IPS-11a (cell line): ENCODE data around the gene TRAF1.

Experiments used
- H3K4me3 ChIP-seq: one replicate; pipeline ENCODE4 v1.5.1; 2013; ENCODE audit warnings: low read depth, low read length, control low read depth

Gene TRAF1

DNA sequence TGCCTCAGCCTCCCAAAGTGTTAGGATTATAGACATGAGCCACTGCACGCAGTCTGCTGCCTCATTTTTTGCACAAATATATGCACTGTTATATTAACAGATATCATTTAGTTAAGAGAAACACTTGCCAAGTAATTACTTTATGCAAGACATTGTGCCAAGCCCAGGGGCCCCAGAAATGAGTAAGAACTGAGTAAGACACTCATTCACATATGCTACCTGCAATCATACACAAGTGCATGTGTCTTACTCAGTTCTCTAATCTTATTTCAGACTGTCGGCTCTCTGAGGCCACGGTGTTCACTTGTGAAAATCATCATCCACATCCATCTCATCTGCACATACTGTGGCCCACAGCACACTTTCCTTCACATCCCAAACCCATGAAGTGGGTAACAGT is 16.0 kb downstream of the TRAF1 start:
- no peak overlapping the region for H3K4me3 ChIP-seq

DNA sequence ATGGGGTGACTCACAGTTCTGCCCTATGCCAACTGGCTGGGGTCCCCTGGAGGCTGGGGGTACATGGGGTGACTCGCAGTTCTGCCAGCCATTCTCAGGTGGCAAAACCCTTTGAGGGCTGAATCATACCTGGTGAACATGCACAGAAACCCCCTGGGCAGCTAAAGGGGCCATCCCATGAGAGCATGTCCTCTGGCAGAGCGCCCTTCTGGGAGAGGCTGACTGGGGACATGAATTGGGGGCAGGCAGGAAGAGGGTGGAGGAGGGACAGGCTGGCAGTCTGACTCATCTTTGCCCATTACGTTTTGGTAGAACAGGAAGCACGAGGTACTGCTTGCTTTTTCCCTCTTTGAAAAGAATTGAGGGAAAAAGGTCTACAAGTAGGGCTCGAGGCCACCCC is 16.7 kb downstream of the TRAF1 start:
- H3K4me3 ChIP-seq: no peak overlapping the region

DNA sequence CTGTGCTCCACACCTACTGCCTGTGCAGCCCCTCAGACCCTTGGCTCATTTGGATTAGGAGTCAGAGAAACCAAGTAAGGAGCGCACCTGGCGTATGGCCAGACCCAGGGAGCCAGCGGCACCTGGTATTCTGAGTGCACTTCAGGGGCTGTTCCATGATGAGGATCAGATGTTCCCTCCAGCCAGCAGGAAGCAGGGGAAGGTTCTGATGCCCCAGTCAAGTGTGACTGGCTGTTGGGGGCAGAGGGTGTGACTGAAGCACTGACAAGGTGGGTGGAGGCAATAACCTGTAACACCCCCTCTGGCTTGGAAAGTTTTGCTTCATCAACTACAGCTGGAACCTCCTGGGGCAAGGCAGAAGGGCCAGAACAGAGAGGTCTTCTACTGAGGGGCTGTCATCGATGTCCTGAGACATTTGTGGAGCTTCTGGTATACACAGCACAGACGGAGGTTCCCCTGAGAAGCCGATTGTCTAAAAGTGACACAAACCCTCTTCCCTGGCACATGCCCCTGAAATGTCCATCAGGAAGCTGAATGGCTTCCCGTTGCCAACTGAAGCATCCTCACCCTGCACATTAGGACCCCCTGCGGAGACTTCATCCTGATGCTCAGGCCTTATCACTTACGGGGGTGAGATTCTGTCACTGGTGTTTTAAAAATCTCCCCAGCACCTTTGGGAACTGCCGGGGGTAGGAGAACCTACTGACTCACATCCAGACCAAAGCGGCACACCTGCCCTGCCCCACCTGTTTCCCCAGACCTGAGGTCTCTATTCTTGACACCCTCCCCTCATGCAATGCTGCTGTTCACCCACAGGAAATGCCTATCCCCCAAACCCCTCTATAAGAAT is 21.1 kb downstream of the TRAF1 start:
- no peak overlapping the region for H3K4me3 ChIP-seq

DNA sequence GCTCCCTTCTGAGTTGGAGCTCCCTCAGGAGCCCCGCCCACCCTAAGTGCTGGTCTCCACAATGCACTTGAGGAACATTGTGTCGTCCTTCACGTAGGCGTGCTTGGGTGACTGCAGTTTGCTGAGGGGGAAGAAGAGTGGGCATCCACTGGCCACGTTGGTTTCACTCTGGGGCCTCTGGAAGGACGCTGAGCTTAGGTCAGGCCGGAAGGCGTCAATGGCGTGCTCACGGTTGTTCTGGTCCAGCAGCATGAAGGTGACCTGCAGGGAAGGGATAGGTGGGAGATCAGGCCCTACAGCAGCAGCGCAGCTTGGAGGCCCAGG is 21.7 kb downstream of the TRAF1 start:
- no peak overlapping the region for H3K4me3 ChIP-seq

DNA sequence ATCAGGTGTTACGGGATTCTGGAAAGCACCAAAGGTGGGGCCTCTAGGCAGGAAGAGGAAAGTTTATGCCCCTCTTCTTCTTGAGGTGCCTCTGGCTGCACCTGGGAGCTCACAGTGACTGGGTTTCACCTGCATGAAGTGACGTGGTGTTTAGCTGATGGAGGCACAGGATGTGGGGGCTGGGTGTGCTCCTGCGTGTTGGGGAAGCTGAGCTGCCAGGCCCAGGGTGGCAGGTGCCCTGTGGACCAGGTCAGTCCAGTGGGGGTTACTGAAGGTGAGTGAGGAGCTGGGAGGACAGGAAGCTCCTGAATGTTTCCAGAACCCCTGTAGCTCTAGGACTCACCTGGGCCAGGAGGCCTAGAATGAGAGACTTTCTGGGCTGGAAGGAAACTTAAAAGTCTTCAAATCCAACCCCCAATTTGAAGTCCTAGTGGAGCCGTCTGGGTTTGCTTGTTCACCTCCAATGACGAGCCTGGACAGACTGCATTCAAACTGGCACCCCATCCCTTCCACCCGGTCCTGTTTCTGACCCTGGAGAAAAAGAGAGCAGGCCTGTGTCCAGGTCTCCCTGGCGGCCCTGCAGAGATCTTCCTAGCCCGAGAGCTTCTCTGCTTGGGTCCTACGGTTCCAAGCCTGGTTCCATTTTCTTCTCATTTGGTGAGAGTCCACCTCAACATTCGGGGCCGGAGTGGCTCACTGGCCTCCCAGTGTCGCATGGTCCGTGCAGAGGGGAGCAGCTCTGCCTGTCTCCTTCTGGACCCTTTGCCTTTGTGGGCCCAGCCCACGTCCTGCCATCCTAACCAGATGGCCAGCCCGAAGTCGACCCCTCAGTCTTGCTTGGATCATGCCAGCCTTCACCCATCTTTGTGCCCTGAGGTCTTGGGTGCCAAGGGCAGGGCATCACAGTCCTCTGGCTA is 22.3 kb downstream of the TRAF1 start:
- no peak overlapping the region for H3K4me3 ChIP-seq

DNA sequence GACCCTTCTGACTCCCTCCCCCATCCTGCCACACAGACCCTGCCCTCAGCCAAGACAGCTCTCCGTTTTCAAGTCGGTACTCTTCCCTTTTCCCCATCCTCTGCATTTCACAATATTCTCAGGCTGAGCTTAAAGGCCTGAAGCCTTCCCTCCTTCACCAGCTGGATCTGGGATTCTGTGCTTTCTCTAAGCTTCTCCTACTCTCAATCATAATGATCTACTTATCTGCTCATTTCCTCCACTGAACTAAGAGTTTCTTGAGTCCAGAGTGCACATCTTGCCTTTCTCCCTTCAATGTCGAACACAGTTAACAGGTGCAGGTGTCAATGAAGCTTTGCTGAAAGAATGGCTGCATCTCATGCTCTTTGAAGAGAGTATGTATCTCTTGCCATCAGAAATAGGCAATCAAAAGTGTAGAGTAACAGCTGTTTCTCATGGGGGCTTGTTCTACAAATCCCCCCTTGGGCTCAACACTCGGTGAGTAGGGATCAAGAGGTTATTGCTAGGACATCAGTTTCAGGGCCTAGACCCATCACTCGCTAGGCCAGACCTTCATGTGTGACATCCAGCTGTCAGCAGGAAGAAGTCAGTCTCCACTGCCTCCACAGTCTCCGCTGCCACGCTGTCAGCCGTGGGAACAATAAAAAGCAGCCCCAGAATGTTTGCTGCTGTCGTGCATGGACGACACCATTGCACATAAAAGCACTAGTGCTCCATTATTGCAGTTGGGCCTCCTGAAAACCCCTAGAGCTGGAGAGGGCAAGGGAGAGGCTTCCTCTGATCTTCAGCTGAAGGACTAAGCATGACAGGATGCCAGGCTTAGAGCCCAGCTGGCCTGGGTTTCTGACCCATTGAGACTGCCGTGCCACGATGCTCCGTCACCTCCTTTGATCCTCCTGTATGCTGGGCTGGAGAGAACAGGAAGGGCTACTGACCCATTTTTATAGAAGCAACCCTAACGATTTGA is 23.7 kb downstream of the TRAF1 start:
- H3K4me3 ChIP-seq: no peak overlapping the region

DNA sequence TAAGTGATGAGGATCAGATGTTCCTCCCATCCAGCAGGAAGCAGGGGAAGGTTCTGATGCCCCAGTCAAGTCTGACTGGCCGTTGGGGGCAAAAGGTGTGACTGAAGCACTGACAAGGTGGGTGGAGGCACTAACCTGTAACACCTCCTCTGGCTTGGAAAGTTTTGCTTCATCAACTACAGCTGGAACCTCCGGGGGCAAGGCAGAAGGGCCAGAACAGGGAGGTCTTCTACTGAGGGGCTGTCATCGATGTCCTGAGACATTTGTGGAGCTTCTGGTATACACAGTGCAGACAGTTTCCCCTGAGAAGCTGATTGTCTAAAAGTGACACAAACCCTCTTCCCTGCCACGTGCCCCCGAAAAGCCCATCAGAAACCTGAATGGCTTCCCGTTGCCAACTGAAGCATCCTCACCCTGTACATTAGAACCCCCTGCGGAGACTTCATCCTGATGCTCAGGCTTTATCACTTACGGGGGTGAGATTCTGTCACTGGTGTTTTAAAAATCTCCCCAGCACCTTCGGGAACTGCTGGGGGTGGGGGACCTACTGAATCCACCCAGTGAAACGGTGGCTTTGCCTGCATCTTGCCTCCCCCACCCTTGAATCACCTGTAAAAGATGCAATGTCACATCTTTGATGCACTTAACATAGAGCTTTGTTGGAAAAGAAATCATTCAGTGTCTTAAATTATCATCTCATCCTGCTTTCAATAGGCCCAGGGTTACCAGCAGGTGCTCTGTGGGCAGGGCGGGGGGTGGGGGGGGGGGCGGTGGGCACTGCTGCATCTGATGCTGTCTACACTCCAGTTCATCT is 24.6 kb downstream of the TRAF1 start:
- H3K4me3 ChIP-seq: no peak overlapping the region

DNA sequence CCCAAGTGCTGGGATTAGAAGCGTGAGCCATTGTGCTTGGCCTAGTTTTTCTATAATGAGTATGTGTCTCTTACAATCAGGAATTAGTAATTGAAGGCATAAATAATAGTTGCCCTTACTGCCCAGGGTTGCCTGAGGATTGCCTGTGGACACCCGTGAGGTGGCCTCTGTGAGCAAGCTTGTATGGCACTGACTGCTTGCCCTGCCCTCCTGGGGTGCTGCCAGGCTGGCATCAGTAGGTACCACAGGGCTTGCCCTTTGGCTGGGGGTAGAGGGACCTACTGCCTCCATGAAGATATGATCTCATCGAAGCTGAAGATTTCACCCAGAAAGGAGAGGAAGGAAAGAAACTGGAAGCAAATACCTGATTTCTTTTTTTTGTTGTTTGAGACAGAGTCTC is 25.8 kb downstream of the TRAF1 start:
- H3K4me3 ChIP-seq: no peak overlapping the region

DNA sequence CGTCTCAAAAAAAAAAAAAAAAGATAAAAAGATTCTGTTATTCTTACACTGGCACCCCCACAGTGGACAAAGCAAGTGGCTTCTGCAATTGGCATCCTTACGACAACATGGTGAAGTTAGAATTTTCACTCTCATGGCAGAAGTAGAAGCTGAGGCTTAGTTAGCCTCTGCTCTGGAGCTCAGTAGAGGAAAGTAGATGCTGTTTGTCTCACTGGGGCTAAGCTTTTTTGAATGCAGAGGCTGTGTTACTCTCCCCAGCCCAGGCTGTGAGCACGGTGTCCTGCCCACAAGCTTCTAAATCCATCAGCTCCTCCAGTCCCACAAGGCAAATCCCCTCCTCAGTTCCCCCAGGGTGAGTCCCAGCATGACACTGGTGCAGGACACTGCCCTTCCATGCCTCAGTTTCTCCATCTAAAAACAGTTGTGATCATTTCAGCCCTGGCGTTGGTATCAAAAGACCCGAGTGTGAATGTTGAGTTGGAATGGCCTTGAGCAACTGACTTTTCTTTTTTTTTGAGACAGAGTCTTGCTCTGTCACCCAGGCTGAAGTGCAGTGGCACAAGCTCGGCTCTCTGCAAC is 27.0 kb downstream of the TRAF1 start:
- no peak overlapping the region for H3K4me3 ChIP-seq

DNA sequence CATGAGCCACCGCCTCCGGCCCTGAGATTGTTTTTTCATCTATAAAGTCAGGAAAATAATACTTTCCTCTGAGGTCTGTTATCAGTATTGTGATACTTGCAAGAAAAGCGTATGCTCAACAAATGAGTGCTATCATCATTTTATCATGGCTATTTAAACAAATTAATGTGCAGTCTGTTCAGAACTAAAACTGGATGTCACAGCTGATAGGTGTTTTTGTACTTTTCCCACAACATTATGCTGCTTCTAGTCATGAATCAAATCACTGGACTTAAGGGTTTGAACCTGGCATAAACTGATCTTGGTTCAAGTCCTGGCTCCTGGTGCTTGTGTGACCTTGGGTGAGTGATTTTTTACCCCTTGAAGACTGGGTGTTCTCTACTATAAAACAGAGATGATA is 28.2 kb downstream of the TRAF1 start:
- no peak overlapping the region for H3K4me3 ChIP-seq

DNA sequence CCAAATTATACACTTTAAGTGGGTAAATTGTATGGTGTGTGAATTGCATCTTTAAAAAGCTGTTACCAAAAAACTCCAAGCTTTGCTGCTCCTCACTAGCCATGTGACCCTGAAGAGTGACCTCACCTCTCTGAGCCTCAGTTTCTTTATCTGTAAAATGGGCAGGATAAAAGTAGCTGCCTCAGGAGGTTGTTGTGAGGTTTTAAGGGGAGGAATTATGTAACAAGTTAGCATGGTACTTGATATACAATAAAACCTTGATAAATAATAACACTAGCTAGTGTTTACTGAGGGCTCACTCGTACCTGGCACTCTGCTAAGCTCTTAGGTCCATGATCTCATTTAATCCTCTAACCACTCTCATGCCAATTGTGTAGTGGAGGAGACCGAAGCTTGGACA is 30.6 kb downstream of the TRAF1 start:
- no peak overlapping the region for H3K4me3 ChIP-seq

DNA sequence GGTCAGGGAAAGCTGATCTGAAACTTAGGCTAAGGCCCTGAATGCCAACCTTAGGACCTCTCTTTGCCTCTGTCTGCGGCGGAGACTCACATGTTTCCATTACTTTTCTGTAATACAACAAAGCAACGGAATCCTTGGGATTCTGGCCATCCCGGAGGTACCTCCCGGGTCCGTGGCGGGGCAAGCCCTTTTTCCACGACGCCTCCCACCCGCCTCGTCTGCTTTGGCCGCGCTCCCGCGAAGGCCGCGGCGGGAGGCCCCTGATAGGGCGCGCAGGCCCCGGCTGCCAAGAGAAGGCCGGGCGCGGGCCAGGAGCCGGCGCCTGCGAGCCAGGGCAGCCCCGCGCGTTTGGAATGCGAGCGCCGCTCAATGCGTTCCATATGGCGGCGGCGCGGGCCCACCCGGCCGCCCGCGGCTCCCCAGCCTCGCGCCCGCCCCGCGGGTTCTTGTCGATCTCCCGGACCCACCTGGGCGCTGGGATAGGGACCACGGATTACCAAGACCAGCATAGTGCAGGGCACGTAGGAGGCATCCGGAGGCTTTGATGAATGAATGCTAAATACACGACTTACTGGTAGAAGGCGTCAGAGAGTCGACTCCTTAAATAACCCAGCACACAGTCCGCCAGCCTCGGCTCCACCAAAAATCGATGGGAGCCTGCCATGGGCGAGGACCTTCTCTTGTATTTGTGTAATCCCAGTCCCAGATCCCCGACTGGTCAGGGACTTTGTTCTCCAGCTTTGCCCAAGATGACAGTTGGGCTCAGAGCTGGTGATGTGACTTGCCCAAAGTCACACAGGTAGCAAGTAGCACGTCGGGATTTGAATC is 32.1 kb downstream of the TRAF1 start:
- peak overlapping the region; percentile 21 for H3K4me3 ChIP-seq

DNA sequence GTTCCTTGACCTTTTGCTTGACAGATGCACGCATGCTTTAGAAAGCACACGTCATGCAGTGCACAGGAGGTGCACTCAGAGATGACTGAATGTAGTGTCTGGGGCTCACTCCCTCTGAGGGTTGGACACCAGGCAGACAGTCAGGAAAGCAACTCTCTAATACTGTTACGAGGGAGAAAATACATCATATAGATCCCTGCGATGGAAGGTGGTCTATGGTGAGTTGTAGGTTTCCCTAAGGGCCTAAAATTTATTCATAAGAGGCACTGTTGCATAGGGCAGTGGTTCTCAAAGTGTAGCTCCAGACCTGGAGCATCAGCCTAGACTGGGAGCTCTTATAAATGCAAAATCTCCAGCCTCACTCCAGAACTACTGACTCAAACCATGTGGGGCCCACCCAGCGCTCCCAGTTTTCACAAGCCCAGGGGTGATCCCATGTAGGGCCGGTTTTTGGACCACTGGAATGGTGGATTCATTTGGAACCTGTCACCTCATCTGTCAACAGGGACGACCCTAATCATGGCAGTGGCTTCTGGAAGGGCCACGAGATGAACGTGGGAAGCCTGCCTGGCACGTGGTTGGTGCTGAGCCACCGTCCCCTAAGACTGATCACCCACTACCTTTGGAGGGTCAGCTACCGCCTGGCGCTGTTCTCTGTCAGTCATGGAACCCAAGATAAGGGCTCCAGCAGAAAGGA is 32.8 kb downstream of the TRAF1 start:
- no peak overlapping the region for H3K4me3 ChIP-seq

DNA sequence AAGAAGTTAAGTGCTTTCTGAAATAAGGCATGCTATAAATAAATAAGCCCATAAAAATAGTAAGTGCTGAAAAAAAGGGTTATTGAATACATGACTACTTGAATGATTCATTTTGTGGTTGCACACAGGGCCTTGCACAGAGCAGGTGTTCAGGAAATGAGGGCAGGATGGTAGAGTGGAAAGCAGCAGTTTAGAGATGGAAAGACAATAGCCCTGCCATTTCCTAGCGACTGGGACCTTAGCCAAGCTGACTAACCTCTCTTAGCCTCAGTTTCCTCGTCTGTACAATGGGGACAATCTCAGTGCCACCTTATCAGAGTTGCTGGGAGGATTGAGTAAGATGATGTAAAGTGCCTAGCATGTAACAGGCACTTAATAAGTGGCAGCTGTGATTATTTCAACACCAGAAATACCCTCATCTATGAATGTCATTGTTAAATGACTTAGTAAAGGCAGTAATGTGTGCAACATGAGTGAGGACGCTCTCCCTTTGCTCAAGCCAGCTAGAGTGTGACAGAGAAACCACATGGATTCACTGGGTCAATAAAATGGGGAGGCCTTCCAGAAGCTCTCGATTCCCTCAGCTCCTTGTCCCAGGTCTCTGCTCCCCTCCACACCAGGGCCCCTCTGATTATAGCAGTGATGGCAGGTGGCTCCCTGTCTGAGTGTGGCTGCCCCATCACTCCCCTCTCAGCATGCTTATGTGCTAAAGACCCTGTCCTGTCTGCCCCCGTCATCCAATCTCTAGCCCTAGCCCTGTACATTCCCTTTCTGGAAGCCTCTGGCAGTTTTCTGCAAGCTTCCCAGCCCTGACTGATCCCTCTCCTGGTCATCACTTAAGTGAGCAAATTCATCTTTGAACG is 33.6 kb downstream of the TRAF1 start:
- no peak overlapping the region for H3K4me3 ChIP-seq

DNA sequence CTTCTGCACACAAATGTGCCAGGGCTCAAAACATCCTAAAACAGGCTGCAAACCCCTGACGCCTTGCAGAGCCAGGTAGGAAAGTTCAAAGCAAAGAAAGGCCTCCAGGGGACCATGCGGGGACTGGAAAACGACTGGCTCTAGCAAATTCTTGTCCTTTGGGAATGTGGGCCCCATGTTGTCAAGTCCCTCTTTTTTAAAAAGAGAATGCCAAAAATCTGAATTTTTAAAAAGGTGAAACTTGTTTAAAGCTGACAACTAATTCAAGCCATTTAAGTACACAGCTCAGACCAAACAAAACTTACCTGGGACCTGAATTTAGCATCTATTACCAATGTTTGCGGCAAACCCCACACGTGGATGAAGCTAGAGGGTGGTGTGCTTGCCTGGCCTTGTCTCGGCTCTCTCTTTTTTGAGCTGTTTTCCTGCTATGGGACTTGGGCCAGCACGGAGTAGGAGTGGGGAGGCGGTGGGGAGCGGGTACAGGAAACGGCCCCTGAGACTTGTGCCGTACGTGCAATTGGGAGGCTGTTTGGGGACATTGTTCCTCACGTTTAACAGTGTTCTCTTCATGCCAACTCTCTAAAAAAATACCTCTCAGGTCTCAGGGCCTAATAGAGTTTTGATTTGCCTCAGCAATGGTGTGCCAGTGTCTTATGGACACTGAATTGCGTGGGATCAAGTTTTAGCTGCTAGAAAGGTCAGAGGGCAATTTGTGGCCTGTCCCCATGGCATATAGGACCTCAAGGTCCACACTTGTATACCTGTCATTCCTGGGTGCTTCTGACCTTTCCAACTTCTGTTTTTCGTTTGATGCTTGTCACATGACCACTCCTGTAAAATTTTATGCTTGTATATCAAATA is 34.5 kb downstream of the TRAF1 start:
- H3K4me3 ChIP-seq: no peak overlapping the region

DNA sequence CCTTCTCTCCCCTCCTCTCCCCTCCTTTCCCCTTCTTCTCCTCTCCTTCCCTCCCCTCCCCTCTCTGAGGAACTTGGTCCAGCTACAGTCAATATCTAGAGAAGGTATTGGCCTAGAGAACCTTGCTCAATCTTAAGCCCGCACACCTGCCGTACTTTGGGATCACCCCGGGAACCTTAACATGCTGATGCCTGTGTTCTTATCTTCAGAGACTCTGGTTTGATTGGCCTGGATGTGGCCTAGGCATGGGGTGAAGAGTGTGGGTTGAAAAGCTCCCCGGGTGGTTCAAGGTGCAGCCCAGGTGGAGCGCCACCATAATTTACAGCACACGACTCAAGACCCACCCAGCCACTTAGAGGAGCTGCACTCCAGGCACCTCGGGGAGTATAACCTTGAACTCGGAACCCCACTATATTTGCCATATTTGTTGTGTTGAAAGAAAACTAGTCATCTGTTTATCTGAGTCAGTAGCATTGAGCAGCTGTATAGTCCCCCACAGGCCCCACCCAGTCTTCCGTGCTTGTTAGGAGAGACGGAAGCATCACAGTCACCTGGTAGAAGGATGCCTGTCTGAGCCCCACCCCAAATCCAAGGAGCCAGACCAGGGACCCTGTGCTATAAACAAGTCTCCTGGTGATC is 35.2 kb downstream of the TRAF1 start:
- no peak overlapping the region for H3K4me3 ChIP-seq
